GM12872 (cell line): ENCODE measurements around the gene MYH7.

ENCODE experiments used
- TF ChIP-seq, protein P1 (sequence below): IDR thresholded peaks from 3 replicates; pipeline ENCODE4 v1.5.1; 2011; ENCODE audit warnings: low read depth, mild to moderate bottlenecking, low read length, moderate library complexity; ENCODE audit not compliant: insufficient read depth

The MYH7 gene

GRCh38 chr14:23435543-23436326, at the start of gene MYH7:
Gene MYH7 (minus strand): TSS chr14:23435660. CDS start chr14:23433732, 1,928 bp downstream.
- TF ChIP-seq, protein P1, sequence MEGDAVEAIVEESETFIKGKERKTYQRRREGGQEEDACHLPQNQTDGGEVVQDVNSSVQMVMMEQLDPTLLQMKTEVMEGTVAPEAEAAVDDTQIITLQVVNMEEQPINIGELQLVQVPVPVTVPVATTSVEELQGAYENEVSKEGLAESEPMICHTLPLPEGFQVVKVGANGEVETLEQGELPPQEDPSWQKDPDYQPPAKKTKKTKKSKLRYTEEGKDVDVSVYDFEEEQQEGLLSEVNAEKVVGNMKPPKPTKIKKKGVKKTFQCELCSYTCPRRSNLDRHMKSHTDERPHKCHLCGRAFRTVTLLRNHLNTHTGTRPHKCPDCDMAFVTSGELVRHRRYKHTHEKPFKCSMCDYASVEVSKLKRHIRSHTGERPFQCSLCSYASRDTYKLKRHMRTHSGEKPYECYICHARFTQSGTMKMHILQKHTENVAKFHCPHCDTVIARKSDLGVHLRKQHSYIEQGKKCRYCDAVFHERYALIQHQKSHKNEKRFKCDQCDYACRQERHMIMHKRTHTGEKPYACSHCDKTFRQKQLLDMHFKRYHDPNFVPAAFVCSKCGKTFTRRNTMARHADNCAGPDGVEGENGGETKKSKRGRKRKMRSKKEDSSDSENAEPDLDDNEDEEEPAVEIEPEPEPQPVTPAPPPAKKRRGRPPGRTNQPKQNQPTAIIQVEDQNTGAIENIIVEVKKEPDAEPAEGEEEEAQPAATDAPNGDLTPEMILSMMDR = no peak

DNA sequence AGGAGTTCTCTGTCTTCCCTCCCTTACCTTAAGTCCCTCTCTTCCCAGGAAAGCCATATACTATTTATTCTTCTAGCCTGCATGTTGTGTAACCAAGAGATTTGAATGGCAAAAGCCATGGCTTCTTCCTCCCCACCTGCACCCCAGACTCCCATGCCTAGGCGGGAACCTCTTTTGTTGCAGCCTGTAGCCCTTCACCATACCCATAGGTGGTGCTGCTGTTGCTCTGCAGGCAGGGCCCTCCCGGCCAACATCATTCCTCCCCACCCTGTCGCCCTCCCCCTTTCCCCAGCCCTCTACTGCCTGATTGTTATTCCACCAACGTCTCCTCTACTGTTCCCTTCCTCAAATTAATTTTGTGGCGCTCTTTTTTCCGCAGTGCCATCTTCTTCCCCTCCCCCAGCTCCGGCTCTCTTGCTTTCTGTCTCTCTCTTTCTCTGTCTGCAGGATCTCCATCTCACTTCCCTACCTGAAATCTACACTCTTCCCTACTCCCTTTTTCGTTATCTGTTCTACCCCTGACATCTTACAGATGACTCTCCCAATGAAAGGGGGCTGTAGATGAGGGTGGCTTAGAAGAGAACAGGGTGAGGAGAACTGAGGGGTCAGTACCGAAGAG, 47.9 kb upstream of the MYH7 start:
- TF ChIP-seq, protein P1 = peak; percentile 68

DNA sequence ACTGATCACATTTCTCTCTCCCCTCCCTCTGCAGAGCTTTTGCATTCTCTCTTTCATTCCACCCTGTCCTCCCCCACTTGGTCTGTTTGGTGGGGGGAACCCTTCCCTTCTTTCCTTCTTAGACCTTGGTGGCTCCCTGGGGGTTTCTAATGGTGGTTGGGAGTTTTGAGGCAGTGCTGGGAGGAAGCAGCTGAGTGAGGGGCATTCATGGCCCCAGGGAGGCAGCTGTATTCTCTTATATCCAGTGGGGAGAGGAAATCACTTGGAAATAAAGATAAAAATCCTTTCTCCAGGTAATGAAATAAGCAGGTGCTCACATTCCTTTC, 47.3 kb upstream of the MYH7 start:
- TF ChIP-seq, protein P1 = no peak

DNA sequence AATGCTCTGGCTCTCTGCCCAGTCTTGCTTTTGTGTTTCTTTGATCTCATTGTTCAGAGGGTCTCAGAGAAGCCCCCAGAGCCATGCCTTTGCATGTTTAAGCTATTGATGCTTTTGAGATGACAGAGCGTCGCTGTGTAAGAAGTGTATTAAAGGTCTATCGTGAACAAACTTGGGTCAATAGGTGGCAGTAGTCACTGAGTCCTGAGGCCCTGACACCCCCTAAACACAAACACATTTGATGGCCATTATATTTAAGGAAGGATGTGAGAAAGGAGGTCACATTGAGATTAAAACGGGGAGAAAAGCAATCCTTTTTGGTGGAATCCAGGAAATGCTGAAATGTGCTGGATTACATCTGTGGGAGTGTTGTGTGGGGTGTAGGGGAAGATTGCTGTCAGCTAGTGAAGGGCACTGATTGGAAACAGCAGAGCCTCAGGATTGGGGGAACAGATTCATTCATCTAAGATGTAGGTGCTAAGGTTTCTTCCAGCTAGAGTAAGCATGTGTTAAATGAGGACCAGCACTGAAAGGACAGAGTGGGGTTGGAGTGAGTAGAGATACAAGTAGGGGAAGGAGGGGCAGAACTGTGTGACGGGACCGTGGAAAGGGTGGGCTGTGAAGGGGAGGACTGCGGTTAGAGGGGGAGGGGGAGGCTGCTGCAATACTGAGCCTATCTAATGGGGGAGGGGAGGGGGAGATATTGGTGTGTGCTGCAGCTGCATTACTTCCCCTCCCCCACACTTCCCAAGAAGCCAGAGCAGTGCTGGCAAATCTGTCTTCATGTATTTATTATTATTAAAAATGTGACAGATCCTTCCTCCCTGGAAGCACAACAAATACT, 46.7 kb upstream of the MYH7 start:
- TF ChIP-seq, protein P1 = no peak

DNA sequence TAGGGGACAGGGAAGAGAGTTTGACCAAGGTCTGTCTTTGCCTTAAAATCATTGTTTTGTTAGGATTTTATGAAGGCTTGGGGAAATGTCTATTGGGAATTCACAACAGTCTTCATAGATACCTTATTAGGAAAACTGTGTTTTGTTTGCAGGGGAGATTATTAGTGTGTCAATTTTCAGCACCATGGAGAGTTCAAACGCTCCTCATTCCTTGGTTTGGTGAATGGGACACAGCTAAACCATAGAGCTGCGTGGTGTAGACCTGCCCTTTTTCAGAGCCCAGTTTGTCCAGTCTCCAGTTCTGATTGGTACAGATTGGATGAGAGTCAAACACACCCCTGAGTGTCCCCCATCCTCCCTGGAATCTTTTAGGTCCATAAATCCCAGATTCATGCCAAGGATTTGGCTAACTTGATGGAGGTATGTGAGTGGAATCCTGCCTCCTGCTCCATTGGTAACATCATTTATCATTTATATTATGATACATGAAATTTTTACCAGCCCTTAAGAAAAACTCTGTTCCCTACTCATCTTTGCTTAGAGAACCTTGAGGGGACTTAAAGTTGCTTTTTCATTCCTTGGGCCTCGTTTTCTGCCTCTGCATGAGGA, 46.0 kb upstream of the MYH7 start:
- TF ChIP-seq, protein P1 = no peak

- TF ChIP-seq, protein P1 = peak; percentile 64
Observed at GRCh38 chr14:23478109-23478759, 42.8 kb upstream of the MYH7 start.

- TF ChIP-seq, protein P1 = no peak
Observed at GRCh38 chr14:23470947-23471346, 35.5 kb upstream of the MYH7 start.
